T-helper 1 cell treated with Interleukin-12 subunit alpha and Interleukin-12 subunit beta and Interleukin-4 antibody, amounts not matched to agents 30 μg/mL and 1 μg/mL, for 36 hours (primary cell): ENCODE measurements around the gene DLG2.

Experiments used
- H3K27ac Mint-ChIP-seq: one replicate; pipeline ENCODE4 v1.8.0; 2021; ENCODE audit warnings: mild to moderate bottlenecking, mixed read lengths
- H3K27me3 Mint-ChIP-seq: one replicate; pipeline ENCODE4 v1.8.0; 2021; ENCODE audit warnings: low read depth, mixed read lengths
- H3K36me3 Mint-ChIP-seq: one replicate; pipeline ENCODE4 v1.8.0; 2021; ENCODE audit warnings: low read depth, mixed read lengths
- H3K4me1 Mint-ChIP-seq: one replicate; pipeline ENCODE4 v1.8.0; 2021; ENCODE audit warnings: low read depth, mixed read lengths
- H3K4me3 Mint-ChIP-seq: one replicate; pipeline ENCODE4 v1.8.0; 2021; ENCODE audit warnings: mild to moderate bottlenecking, moderate library complexity, mixed read lengths
- H3K9me3 Mint-ChIP-seq: one replicate; pipeline ENCODE4 v1.8.0; 2021; ENCODE audit warnings: mixed read lengths

The DLG2 gene

DNA sequence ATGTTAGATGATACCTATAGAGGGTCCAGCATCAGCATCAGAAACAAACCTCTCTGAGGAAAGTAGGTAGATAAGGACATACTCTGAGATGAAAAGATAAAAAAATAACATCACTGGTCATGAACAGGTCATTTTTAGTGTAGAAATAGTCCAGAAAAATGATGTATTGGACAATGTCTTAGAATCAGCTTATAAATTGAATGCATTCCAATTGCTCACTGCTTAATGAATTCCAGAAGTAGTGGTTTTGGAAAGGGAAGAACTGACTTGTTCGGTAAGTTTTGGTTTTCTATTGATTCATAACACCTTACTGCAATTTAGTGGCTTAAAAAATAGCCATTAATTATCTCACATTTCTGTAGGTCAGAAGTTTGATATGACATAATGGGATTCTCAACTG lies 1411.5 kb downstream of the DLG2 start:
- H3K9me3 Mint-ChIP-seq: peaks cover 11% of the 10 kb centered on the region
- H3K4me1 Mint-ChIP-seq: no peaks in the 10 kb centered on the region
- H3K27ac Mint-ChIP-seq: no peak overlapping the region
- no peaks in the 10 kb centered on the region for H3K36me3 Mint-ChIP-seq
- no peak overlapping the region for H3K4me3 Mint-ChIP-seq
- H3K27me3 Mint-ChIP-seq: no peaks in the 10 kb centered on the region

- Mint-ChIP-seq H3K4me1 (no peaks in the 10 kb centered on the region), H3K36me3 (no peaks in the 10 kb centered on the region), H3K27ac (no peak overlapping the region), H3K4me3 (no peak overlapping the region), H3K9me3 (peaks cover 11% of the 10 kb centered on the region), H3K27me3 (no peaks in the 10 kb centered on the region)
These were observed 1412.6 kb downstream of the DLG2 start for GRCh38 chr11:84214557-84214956.

GRCh38 chr11:84212468-84213390 lies 1414.4 kb downstream of the DLG2 start:
- Mint-ChIP-seq H3K9me3 (peaks cover 11% of the 10 kb centered on the region), H3K4me1 (no peaks in the 10 kb centered on the region), H3K36me3 (no peaks in the 10 kb centered on the region), H3K27me3 (no peaks in the 10 kb centered on the region), H3K27ac (no peak overlapping the region), H3K4me3 (no peak overlapping the region)

GRCh38 chr11:84211896-84212295 lies 1415.2 kb downstream of the DLG2 start:
- Mint-ChIP-seq H3K27ac (no peak overlapping the region), H3K36me3 (no peaks in the 10 kb centered on the region), H3K27me3 (no peaks in the 10 kb centered on the region), H3K4me3 (no peak overlapping the region), H3K4me1 (no peaks in the 10 kb centered on the region), H3K9me3 (peaks cover 11% of the 10 kb centered on the region)

DNA sequence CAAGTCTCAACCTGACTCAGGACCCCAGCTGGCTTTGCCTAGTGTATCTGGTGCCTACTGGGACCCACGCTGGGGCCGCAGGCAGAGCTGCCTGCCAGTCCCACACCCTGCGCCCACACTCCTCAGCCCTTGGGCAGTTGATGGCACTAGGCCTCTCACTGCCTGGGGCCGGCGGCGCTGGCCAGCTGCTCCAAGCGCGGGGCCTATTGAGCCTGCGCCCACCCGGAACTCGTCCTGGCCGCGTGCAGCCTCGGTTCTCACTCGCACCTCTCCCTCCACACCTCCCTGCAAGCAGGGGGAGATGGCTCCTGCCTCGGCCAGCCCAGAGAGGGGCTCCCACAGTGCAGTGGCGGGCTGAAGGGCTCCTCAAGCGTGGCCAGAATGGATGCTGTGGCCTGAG lies 1432.4 kb downstream of the DLG2 start:
- no peak overlapping the region for H3K4me3 Mint-ChIP-seq
- H3K27me3 Mint-ChIP-seq: no peaks in the 10 kb centered on the region
- H3K36me3 Mint-ChIP-seq: no peaks in the 10 kb centered on the region
- H3K27ac Mint-ChIP-seq: no peak overlapping the region
- no peaks in the 10 kb centered on the region for H3K4me1 Mint-ChIP-seq
- H3K9me3 Mint-ChIP-seq: peaks cover 16% of the 10 kb centered on the region

- Mint-ChIP-seq H3K4me3 (no peak overlapping the region), H3K4me1 (no peaks in the 10 kb centered on the region), H3K36me3 (no peaks in the 10 kb centered on the region), H3K9me3 (peaks cover 16% of the 10 kb centered on the region), H3K27me3 (no peaks in the 10 kb centered on the region), H3K27ac (no peak overlapping the region)
These were observed 1433.4 kb downstream of the DLG2 start for GRCh38 chr11:84193706-84194105.

DNA sequence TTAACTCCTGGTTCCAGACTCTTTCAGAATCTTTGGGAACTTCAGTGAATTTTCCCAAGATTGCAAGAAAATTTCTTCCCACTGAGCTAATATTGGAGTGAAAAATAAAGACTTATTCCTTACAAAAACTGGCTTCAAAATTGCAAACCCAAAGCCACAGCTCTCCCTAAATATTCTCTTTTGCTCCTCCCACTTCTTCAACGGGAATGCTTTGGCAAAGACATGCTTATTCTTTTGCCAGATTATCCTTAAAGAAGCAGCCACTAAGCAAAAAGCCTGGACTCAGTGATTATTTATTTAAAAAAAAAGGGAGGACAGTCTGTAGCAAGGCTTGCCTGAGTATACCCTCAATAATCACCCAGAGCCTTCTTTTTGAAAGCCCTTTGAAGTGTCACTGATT lies 1438.6 kb downstream of the DLG2 start:
- H3K4me1 Mint-ChIP-seq: no peaks in the 10 kb centered on the region
- no peaks in the 10 kb centered on the region for H3K27me3 Mint-ChIP-seq
- no peaks in the 10 kb centered on the region for H3K9me3 Mint-ChIP-seq
- no peak overlapping the region for H3K27ac Mint-ChIP-seq
- no peak overlapping the region for H3K4me3 Mint-ChIP-seq
- H3K36me3 Mint-ChIP-seq: no peaks in the 10 kb centered on the region

GRCh38 chr11:84173078-84173477 lies 1454.1 kb downstream of the DLG2 start:
- H3K27ac Mint-ChIP-seq: no peak overlapping the region
- H3K9me3 Mint-ChIP-seq: peaks cover 20% of the 10 kb centered on the region
- H3K27me3 Mint-ChIP-seq: no peaks in the 10 kb centered on the region
- no peak overlapping the region for H3K4me3 Mint-ChIP-seq
- no peaks in the 10 kb centered on the region for H3K4me1 Mint-ChIP-seq
- H3K36me3 Mint-ChIP-seq: no peaks in the 10 kb centered on the region

- H3K9me3 Mint-ChIP-seq: peaks cover 16% of the 10 kb centered on the region
- H3K36me3 Mint-ChIP-seq: no peaks in the 10 kb centered on the region
These were observed 1462.0 kb downstream of the DLG2 start for GRCh38 chr11:84165139-84165538.

DNA sequence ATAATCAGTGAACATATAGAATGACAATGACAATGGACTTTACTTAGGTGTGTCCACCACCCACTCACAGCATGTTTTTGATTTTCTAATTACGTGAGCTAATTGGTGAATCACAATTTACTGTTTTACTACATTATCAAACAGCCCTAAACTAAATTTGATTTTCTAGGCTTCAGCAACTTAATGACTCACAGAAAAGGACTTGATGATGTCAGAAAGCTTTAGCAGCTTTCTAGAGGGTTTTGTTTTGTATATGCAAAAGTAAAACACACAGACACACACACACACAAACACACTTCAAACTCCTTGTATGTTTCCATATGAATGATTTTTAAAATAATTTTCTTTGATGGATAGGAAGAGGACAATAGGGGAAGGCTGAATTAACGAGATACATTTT lies 1462.4 kb downstream of the DLG2 start:
- H3K27ac Mint-ChIP-seq: no peak overlapping the region
- no peaks in the 10 kb centered on the region for H3K36me3 Mint-ChIP-seq
- peaks cover 16% of the 10 kb centered on the region for H3K9me3 Mint-ChIP-seq
- H3K4me1 Mint-ChIP-seq: no peaks in the 10 kb centered on the region
- no peak overlapping the region for H3K4me3 Mint-ChIP-seq
- no peaks in the 10 kb centered on the region for H3K27me3 Mint-ChIP-seq

More at GRCh38 chr11:84165139-84165538, 1462.0 kb downstream of the DLG2 start:
- H3K27me3 Mint-ChIP-seq: no peaks in the 10 kb centered on the region
- H3K4me1 Mint-ChIP-seq: no peaks in the 10 kb centered on the region
- H3K27ac Mint-ChIP-seq: no peak overlapping the region
- H3K4me3 Mint-ChIP-seq: no peak overlapping the region

DNA sequence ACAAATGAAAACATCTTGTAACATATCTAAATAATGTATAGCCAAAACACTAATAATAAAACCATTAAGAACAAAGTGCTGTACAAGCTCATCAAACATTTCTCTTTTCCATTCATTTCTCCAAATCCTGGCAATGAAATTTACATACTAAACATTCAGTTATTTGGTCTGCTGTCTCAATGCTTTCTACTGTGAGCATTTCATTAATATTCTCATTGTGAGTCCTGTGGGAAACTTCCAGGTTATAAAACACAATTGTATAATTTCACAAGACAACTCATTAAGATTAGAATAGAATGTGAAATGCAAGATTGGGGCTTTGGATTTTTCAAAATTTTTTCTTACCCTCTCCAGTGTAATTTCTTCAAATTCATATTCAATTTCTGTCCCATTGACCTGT lies 1464.0 kb downstream of the DLG2 start:
- Mint-ChIP-seq H3K36me3 (no peaks in the 10 kb centered on the region), H3K9me3 (peaks cover 11% of the 10 kb centered on the region), H3K4me1 (no peaks in the 10 kb centered on the region), H3K27me3 (no peaks in the 10 kb centered on the region), H3K4me3 (no peak overlapping the region), H3K27ac (no peak overlapping the region)

- Mint-ChIP-seq H3K9me3 (peaks cover 34% of the 10 kb centered on the region), H3K4me1 (no peaks in the 10 kb centered on the region), H3K36me3 (no peaks in the 10 kb centered on the region)
These were observed 1469.5 kb downstream of the DLG2 start for GRCh38 chr11:84157639-84158038.

GRCh38 chr11:84146826-84147225 lies 1480.3 kb downstream of the DLG2 start:
- H3K4me3 Mint-ChIP-seq: no peak overlapping the region
- no peaks in the 10 kb centered on the region for H3K9me3 Mint-ChIP-seq
- no peaks in the 10 kb centered on the region for H3K36me3 Mint-ChIP-seq
- no peaks in the 10 kb centered on the region for H3K27me3 Mint-ChIP-seq
- no peak overlapping the region for H3K27ac Mint-ChIP-seq
- H3K4me1 Mint-ChIP-seq: no peaks in the 10 kb centered on the region

More at GRCh38 chr11:84157639-84158038, 1469.5 kb downstream of the DLG2 start:
- H3K27ac Mint-ChIP-seq: no peak overlapping the region
- H3K27me3 Mint-ChIP-seq: no peaks in the 10 kb centered on the region
- no peak overlapping the region for H3K4me3 Mint-ChIP-seq

DNA sequence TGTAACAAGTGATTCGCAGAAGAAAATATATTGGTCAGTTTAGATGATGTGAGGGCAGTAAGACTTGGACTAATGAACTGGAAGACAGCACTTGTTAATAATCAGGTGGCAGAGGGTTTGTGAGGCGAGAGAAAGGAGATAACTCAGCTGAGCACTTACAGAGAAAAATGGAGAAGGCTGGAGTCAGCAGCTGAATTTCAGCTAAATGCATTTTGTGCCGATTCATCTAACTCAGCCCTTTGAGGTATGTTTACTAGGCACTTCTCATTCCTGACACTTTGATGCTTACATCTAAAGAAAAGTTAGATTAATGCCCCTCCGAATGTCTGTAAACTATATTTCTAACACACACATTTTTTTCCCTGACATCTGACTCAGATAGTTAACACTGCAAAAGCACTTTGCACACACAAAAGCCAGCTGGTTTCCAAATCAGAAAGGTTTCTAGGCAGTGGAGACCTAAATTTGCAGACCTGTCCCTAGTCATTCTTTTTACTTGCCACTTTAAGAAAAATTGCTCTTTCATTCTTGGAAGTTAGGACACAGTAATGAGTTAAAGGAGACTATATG lies 1481.4 kb downstream of the DLG2 start:
- no peak overlapping the region for H3K4me3 Mint-ChIP-seq
- H3K27me3 Mint-ChIP-seq: no peaks in the 10 kb centered on the region
- no peaks in the 10 kb centered on the region for H3K36me3 Mint-ChIP-seq
- no peak overlapping the region for H3K27ac Mint-ChIP-seq
- H3K4me1 Mint-ChIP-seq: no peaks in the 10 kb centered on the region
- no peaks in the 10 kb centered on the region for H3K9me3 Mint-ChIP-seq

GRCh38 chr11:84144531-84144930 lies 1482.6 kb downstream of the DLG2 start:
- Mint-ChIP-seq H3K27me3 (no peaks in the 10 kb centered on the region), H3K4me1 (no peaks in the 10 kb centered on the region), H3K4me3 (no peak overlapping the region), H3K27ac (no peak overlapping the region), H3K9me3 (no peaks in the 10 kb centered on the region), H3K36me3 (no peaks in the 10 kb centered on the region)
